Superior temporal gyrus (tissue), 1 donor: ENCODE measurements around the gene ERMARD.

Experiments
- DNase-seq: peaks from one replicate; pipeline ENCODE4 v3.0.0-alpha.2; 2016; ENCODE audit errors: extremely low spot score

ERMARD gene

GRCh38 chr6:169825558-169826225, 74.3 kb downstream of the ERMARD start:
- DNase-seq = no peak

DNA sequence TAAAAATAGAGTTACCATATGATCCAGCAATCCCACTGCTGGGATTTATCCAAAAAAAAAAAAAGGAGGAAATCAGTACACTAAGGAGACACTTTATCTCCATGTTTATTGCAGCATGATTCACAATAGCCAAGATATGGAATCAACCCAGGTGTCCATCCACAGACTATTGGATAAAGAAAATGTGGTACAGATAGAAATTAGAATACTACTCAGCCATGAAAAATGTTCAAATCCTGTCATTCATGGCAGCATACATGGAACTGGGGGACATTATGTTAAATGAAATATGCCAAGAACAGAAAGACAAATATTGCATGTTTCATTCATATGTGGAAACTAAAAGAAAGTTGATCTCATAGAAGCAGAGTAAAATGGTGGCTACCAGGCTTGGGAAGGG, 75.3 kb downstream of the ERMARD start:
- DNase-seq = no peak

GRCh38 chr6:169827290-169827717, 75.9 kb downstream of the ERMARD start:
- no peak for DNase-seq

DNA sequence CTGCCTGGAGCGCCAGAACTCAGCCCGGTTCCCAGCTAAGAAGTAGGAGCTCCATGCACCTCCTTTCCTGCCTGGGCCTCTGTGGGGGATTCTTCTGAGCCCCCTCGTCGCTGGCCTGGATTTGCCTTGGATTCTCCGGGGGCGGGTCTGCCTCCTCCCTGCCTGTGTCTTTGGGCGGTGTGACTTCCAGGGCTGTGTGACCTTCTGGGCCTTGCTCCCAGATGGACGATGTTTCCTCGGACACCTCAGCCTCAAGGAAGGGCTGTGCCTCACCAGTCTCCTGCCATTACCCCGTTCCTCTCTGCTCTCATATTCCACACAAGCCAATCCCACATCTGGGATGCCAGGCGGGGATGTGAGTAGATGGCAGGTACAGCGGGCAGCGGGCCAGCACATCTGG, 76.8 kb downstream of the ERMARD start:
- no peak for DNase-seq

GRCh38 chr6:169829786-169830185, 78.4 kb downstream of the ERMARD start:
- DNase-seq = no peak

- no peak for DNase-seq
Measured at GRCh38 chr6:169830876-169831275, 79.5 kb downstream of the ERMARD start.
